Naive thymus-derived CD4-positive, alpha-beta T cell (primary cell): ENCODE results near the gene C2CD4A. TPM values are rescaled to one million over a fixed set of nuclear protein-coding genes. Genes with fewer than 3 reads are reported as not detected.
A peak's percentile ranks its signal among the peaks of the same experiment; 100 is the strongest.

ENCODE experiments used
- ATAC-seq: fragments of 150-1000 bp; cut with Tn5 transposase; 2 replicates; pipeline ENCODE4 v1.10.0; 2021; ENCODE audit warnings: mild to moderate bottlenecking, moderate library complexity
- CTCF ChIA-PET: fragments of 350-600 bp; sonication (Branson Sonifier 250); formaldehyde crosslinking; loops from one replicate; lab custom pipeline; 2021; ENCODE audit warnings: antibody characterized with exemption; lab: Charles Lee
- POLR2A ChIA-PET: fragments of 350-600 bp; sonication (Branson Sonifier 250); formaldehyde crosslinking; loops from one replicate; lab custom pipeline; 2021; ENCODE audit warnings: antibody characterized with exemption, inconsistent platforms; lab: Charles Lee
- DNase-seq, 9 donors: peaks; one replicate each; pipeline versions ENCODE4 v3.0.0 to v3.0.0-alpha.2; 2020 to 2022; ENCODE audit warnings: mixed read lengths in 1 of 9
- H3K27ac ChIP-seq: one replicate; pipeline ENCODE4 v1.7.0; 2013; ENCODE audit warnings: mild to moderate bottlenecking, low read depth, low read length, moderate library complexity
- H3K27me3 ChIP-seq, 2 donors: one replicate each; pipeline ENCODE4 v1.7.0; 2013; ENCODE audit warnings: low read length in 2 of 2, mild to moderate bottlenecking in 2 of 2, moderate library complexity in 2 of 2; ENCODE audit not compliant: control insufficient read depth in 2 of 2, insufficient read depth in 2 of 2
- H3K36me3 ChIP-seq, 3 experiments: 1 replicate in 2 of 3; 2 replicates in 1 of 3; pipeline ENCODE4 v1.7.0; 2013; ENCODE audit warnings: low read length in 3 of 3, mild to moderate bottlenecking in 3 of 3, moderate library complexity in 1 of 3; ENCODE audit not compliant: insufficient read depth in 3 of 3, control insufficient read depth in 2 of 3
- H3K4me1 ChIP-seq, 2 donors: one replicate each; pipeline ENCODE4 v1.7.0; 2013; ENCODE audit warnings: low read length in 2 of 2, mild to moderate bottlenecking in 2 of 2, moderate library complexity in 1 of 2; ENCODE audit not compliant: control insufficient read depth in 2 of 2, insufficient read depth in 2 of 2
- H3K4me3 ChIP-seq: 2 replicates; pipeline ENCODE4 v1.7.0; 2013; ENCODE audit warnings: mild to moderate bottlenecking, low read length
- H3K9me3 ChIP-seq, 3 experiments: 1 replicate in 2 of 3; 2 replicates in 1 of 3; pipeline ENCODE4 v1.7.0; 2013; ENCODE audit warnings: low read length in 3 of 3; ENCODE audit not compliant: control insufficient read depth in 2 of 3
- H3K27ac Mint-ChIP-seq, 9 donors: one replicate each; pipeline ENCODE4 v1.8.0; 2020 to 2022; ENCODE audit warnings: mixed read lengths in 9 of 9, mild to moderate bottlenecking in 8 of 9, moderate library complexity in 5 of 9, inconsistent platforms in 2 of 9
- H3K27me3 Mint-ChIP-seq, 5 donors: one replicate each; pipeline ENCODE4 v1.8.0; 2021 to 2022; ENCODE audit warnings: mixed read lengths in 5 of 5, mild to moderate bottlenecking in 1 of 5
- H3K36me3 Mint-ChIP-seq, 5 donors: one replicate each; pipeline ENCODE4 v1.8.0; 2020 to 2022; ENCODE audit warnings: mixed read lengths in 5 of 5, mild to moderate bottlenecking in 3 of 5, inconsistent platforms in 1 of 5
- H3K4me1 Mint-ChIP-seq, 7 donors: one replicate each; pipeline ENCODE4 v1.8.0; 2020 to 2022; ENCODE audit warnings: mixed read lengths in 7 of 7, mild to moderate bottlenecking in 3 of 7, inconsistent platforms in 1 of 7
- H3K4me3 Mint-ChIP-seq, 10 donors: one replicate each; pipeline ENCODE4 v1.8.0; 2020 to 2022; ENCODE audit warnings: mild to moderate bottlenecking in 10 of 10, mixed read lengths in 10 of 10, moderate library complexity in 6 of 10, inconsistent platforms in 2 of 10
- H3K9me3 Mint-ChIP-seq, 11 donors: one replicate each; pipeline ENCODE4 v1.8.0; 2020 to 2022; ENCODE audit warnings: mixed read lengths in 11 of 11, mild to moderate bottlenecking in 4 of 11, inconsistent platforms in 1 of 11, moderate library complexity in 1 of 11
- intact Hi-C, 2 donors: fragments of 100-400 bp; cut with micrococcal nuclease; formaldehyde crosslinking; loops; one replicate each; pipeline ENCODE4 v1.15.1; 2023
- polyA plus RNA-seq, 2 donors: library from polyadenylated mRNA; unstranded; fragments of 300-500 nt; fragmentation: Illumina TruSeq; gene quantifications; one replicate each; pipeline ENCODE4 v1.2.3, GENCODE V29; 2021
- total RNA-seq, 6 experiments: library from RNA in 5 of 6; stranded (reverse) in 5 of 6; gene quantifications; 1 replicate in 5 of 6; 2 replicates in 1 of 6; pipeline ENCODE4 v1.2.3 and lab custom pipeline; 2021 to 2026

C2CD4A gene
- total and polyA plus RNA-seq, 7 experiments from 2014 or later = not detected

GRCh38 chr15:62067448-62068044 is 769 bp downstream of the C2CD4A start:
- H3K27me3 ChIP-seq = peaks cover 5 to 13% of the 10 kb centered on the region in 2 donors
- H3K27ac Mint-ChIP-seq = no peak overlapping the region
- intact Hi-C loops = loop anchor here (5.0 to 10.0 kb wide), 2 partner anchors 35 to 93 kb away; no protein-coding TSS in a partner anchor

DNA sequence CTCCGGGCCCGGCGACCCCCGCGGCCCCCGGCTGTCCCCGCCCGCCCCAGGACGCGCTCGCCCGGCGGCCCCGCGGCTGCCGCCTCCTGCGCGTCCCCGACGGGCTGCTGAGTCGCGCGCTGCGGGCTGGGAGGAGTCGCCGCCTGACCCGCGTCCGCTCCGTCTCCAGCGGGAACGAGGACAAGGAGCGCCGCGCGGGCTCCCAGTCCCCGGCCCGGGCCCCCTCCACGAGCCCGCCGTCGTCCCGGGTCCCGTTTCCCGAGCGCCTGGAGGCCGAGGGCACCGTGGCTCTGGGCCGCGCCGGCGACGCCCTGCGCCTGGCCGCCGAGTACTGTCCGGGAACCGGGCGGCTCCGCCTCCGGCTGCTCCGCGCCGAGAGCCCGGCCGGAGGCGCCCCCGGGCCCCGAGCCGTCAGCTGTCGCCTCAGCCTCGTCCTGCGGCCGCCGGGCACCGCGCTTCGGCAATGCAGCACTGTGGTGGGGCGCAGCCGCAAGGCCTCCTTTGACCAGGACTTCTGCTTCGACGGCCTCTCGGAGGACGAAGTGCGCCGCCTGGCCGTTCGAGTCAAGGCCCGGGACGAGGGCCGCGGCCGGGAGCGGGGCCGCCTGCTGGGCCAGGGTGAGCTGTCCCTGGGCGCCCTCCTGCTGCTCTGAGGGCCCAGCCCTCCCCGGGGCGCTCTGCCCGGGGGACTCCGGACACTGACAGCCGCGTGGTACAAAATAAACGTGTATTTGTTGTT is 1.5 kb downstream of the C2CD4A start:
- Histone ChIP-seq H3K4me3 (peak overlapping the region; percentile 10), H3K27me3 (peaks cover 5 to 13% of the 10 kb centered on the region in 2 donors), H3K27ac (no peak overlapping the region), H3K36me3 (no peaks in the 10 kb centered on the region), H3K9me3 (no peaks in the 10 kb centered on the region), H3K4me1 (peaks cover 6 to 14% of the 10 kb centered on the region in 2 donors)
- ChIA-PET CTCF (no interaction called here), POLR2A (no interaction called here)
- peaks cover 25 to 61% (median 28%) of the 10 kb centered on the region in 5 donors for H3K27me3 Mint-ChIP-seq
- H3K36me3 Mint-ChIP-seq = peaks cover 0 to 3% (median 2%) of the 10 kb centered on the region in 5 donors
- H3K4me3 Mint-ChIP-seq = peak overlapping the region; percentile 56 to 88 (median 80)
- DNase-seq (peak in 4 of 9 donors; percentile 8 to 47 (median 18)), ATAC-seq (peak; percentile 53)
- peak overlapping the region in 1 of 9 donors; percentile 34 for H3K27ac Mint-ChIP-seq
- H3K9me3 Mint-ChIP-seq = no peaks in the 10 kb centered on the region
- peaks cover 8 to 22% (median 19%) of the 10 kb centered on the region in 7 donors for H3K4me1 Mint-ChIP-seq
- intact Hi-C loops = loop anchor here (5.0 to 10.0 kb wide), 2 partner anchors 36 to 93 kb away; no protein-coding TSS in a partner anchor

More at GRCh38 chr15:62067448-62068044, 769 bp downstream of the C2CD4A start:
- Histone ChIP-seq H3K27ac (no peak overlapping the region), H3K9me3 (no peaks in the 10 kb centered on the region), H3K4me1 (peaks cover 6 to 14% of the 10 kb centered on the region in 2 donors), H3K4me3 (peak overlapping the region; percentile 56), H3K36me3 (no peaks in the 10 kb centered on the region)
- peaks cover 0 to 3% (median 2%) of the 10 kb centered on the region in 5 donors for H3K36me3 Mint-ChIP-seq
- ATAC-seq (peak; percentile 75), DNase-seq (peak in 7 of 9 donors; percentile 9 to 40 (median 19))
- ChIA-PET POLR2A (interaction anchor here (0.8 kb wide), 1 partner anchor 191 kb away, joined by 3 read pairs; no protein-coding TSS in a partner anchor), CTCF (interaction anchor here (0.6 to 1.4 kb wide), 3 partner anchors 15 to 195 kb away, joined by 4 to 5 read pairs (median 5); no protein-coding TSS in a partner anchor)
- H3K9me3 Mint-ChIP-seq = no peaks in the 10 kb centered on the region
- H3K27me3 Mint-ChIP-seq = peaks cover 25 to 64% (median 28%) of the 10 kb centered on the region in 5 donors
- peak overlapping the region; percentile 81 to 97 (median 92) for H3K4me3 Mint-ChIP-seq
- H3K4me1 Mint-ChIP-seq = peaks cover 8 to 25% (median 19%) of the 10 kb centered on the region in 7 donors

DNA sequence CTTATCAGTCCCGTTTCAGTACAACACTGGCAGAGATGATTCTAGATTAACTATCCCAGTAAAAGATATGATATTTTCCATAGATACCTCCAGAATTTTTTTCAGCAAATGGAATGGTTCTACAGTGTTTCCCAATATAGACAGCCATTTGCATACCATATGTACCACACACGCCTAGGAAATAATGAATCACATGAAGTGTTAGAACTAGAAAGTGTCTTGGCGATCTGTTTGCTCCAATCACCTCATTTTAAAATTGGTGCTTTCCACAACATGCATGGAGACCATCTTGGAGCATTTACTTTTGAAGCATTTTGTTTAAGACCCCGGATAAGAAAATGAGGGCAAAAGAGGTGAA is 2.0 kb downstream of the C2CD4A start:
- no peaks in the 10 kb centered on the region for H3K36me3 ChIP-seq
- ATAC-seq (no peak), DNase-seq (no peak)
- H3K27ac ChIP-seq = no peak overlapping the region
- H3K4me3 Mint-ChIP-seq = peak overlapping the region; percentile 56 to 85 (median 78)
- intact Hi-C loops = loop anchor here (5.0 to 10.0 kb wide), 2 partner anchors 36 to 94 kb away; no protein-coding TSS in a partner anchor
- H3K9me3 Mint-ChIP-seq = no peaks in the 10 kb centered on the region
- ChIA-PET POLR2A (no interaction called here), CTCF (no interaction called here)
- no peaks in the 10 kb centered on the region for H3K9me3 ChIP-seq
- peaks cover 0 to 3% (median 2%) of the 10 kb centered on the region in 5 donors for H3K36me3 Mint-ChIP-seq
- peaks cover 25 to 60% (median 32%) of the 10 kb centered on the region in 5 donors for H3K27me3 Mint-ChIP-seq
- peak overlapping the region; percentile 10 for H3K4me3 ChIP-seq
- peaks cover 5 to 13% of the 10 kb centered on the region in 2 donors for H3K27me3 ChIP-seq
- peaks cover 6 to 14% of the 10 kb centered on the region in 2 donors for H3K4me1 ChIP-seq
- H3K4me1 Mint-ChIP-seq = peaks cover 8 to 22% (median 19%) of the 10 kb centered on the region in 7 donors
- H3K27ac Mint-ChIP-seq = peak overlapping the region in 1 of 9 donors; percentile 34

- H3K27me3 Mint-ChIP-seq = peaks cover 28 to 61% (median 35%) of the 10 kb centered on the region in 5 donors
- H3K4me3 Mint-ChIP-seq = no peak overlapping the region
- H3K27ac Mint-ChIP-seq = no peak overlapping the region
- Histone ChIP-seq H3K36me3 (no peaks in the 10 kb centered on the region), H3K9me3 (no peaks in the 10 kb centered on the region), H3K4me1 (peaks cover 6 to 14% of the 10 kb centered on the region in 2 donors), H3K27ac (no peak overlapping the region), H3K4me3 (no peak overlapping the region), H3K27me3 (peaks cover 5 to 13% of the 10 kb centered on the region in 2 donors)
- ChIA-PET CTCF (no interaction called here), POLR2A (interaction anchor here (1.4 kb wide), 1 partner anchor 9 kb away, joined by 4 read pairs; the partner anchor contains the start of gene VPS13C)
- no peak for DNase-seq
- H3K36me3 Mint-ChIP-seq = peaks cover 0 to 3% (median 2%) of the 10 kb centered on the region in 5 donors
- H3K9me3 Mint-ChIP-seq = no peaks in the 10 kb centered on the region
- intact Hi-C loops = loop anchor here (5.0 to 10.0 kb wide), 2 partner anchors 37 to 95 kb away; no protein-coding TSS in a partner anchor
- no peak for ATAC-seq
- H3K4me1 Mint-ChIP-seq = peaks cover 8 to 22% (median 19%) of the 10 kb centered on the region in 7 donors
Observed at GRCh38 chr15:62069551-62069950, 2.8 kb downstream of the C2CD4A start.

DNA sequence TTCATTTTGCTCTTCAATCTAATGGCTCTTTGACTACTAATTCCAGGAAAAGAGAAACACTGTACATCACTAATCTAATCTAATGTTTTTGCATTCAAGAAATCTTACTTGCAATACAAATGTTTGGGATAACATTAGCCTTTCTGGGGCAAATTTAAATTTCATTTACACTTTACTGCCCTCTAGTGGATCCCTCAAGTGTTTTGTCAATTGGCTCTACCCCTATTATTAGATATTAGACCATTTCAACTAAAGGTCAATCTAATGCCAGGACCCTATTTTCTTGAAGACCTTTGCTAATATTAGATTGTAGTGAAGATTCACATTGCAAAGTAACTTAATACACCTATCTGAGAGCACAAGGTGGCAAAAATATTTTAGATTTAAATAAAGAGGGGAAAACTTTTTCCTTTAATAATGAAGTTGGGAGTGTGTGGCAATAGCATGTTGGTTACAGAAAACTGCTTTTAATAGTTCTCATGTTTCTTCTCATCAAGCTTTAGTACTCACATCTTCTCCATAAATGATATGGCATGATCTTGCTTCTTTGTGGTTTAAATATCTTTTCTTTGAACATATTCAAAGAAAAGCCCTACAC is 5.0 kb downstream of the C2CD4A start:
- H3K4me3 ChIP-seq = no peak overlapping the region
- ChIA-PET CTCF (interaction anchor here (0.6 to 2.6 kb wide), 5 partner anchors 11 to 215 kb away, joined by 3 to 12 read pairs (median 4); partner anchors contain the start of gene VPS13C), POLR2A (interaction anchor here (0.8 kb wide), 1 partner anchor 11 kb away, joined by 4 read pairs; the partner anchor contains the start of gene VPS13C)
- peaks cover 0 to 3% (median 2%) of the 10 kb centered on the region in 5 donors for H3K36me3 Mint-ChIP-seq
- H3K36me3 ChIP-seq = no peaks in the 10 kb centered on the region
- peak in 5 of 9 donors; percentile 28 to 40 (median 29) for DNase-seq
- ATAC-seq = no peak
- H3K27ac ChIP-seq = no peak overlapping the region
- H3K4me1 ChIP-seq = peaks cover 6 to 8% of the 10 kb centered on the region in 2 donors
- peaks cover 12 to 39% (median 19%) of the 10 kb centered on the region in 5 donors for H3K27me3 Mint-ChIP-seq
- peaks cover 3 to 14% (median 12%) of the 10 kb centered on the region in 7 donors for H3K4me1 Mint-ChIP-seq
- no peaks in the 10 kb centered on the region for H3K9me3 Mint-ChIP-seq
- no peak overlapping the region for H3K27ac Mint-ChIP-seq
- intact Hi-C loops = loop anchor here (1.0 to 5.0 kb wide), 4 partner anchors 12 to 1021 kb away; partner anchors contain the start of gene VPS13C (in 1 of the 2)
- peaks cover 5% of the 10 kb centered on the region in 2 donors for H3K27me3 ChIP-seq
- no peaks in the 10 kb centered on the region for H3K9me3 ChIP-seq
- H3K4me3 Mint-ChIP-seq = no peak overlapping the region
